NCI-H345 treated with DMSO at 0.1 percent for 48 hours (cell line): Measurements from ENCODE around the gene KRTAP19-8.

Source experiments
- DNase-seq: peaks from one replicate; lab custom pipeline; 2025; ENCODE audit not compliant: unreplicated experiment; lab: John Stamatoyannopoulos, UW

Gene KRTAP19-8, protein sequence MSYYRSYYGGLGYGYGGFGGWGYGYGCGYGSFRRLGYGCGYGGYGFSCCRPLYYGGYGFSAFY

DNA sequence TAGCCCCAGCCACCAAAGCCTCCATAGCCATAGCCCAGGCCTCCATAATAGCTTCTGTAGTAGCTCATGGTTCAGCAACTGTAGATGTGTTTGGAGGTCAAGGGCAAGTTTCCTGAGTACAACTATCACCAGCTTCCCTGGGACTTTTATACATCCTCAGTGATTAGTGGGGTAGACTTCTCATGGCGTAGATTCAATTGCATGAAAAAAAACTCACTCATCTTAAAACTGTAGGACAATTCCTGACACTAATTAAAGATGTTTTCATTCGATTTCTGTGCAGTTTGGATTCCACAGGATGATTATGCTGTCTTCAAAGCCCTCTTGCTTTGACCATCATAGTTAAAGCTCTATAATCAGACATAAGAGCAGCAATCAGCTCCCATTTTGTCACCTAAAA lies at the start of gene KRTAP19-8:
TSS of gene KRTAP19-8 (minus strand) at position 101 of the 400 bp plus-strand sequence. CDS start at position 68, 33 bp downstream.
- DNase-seq, result no peak

DNA sequence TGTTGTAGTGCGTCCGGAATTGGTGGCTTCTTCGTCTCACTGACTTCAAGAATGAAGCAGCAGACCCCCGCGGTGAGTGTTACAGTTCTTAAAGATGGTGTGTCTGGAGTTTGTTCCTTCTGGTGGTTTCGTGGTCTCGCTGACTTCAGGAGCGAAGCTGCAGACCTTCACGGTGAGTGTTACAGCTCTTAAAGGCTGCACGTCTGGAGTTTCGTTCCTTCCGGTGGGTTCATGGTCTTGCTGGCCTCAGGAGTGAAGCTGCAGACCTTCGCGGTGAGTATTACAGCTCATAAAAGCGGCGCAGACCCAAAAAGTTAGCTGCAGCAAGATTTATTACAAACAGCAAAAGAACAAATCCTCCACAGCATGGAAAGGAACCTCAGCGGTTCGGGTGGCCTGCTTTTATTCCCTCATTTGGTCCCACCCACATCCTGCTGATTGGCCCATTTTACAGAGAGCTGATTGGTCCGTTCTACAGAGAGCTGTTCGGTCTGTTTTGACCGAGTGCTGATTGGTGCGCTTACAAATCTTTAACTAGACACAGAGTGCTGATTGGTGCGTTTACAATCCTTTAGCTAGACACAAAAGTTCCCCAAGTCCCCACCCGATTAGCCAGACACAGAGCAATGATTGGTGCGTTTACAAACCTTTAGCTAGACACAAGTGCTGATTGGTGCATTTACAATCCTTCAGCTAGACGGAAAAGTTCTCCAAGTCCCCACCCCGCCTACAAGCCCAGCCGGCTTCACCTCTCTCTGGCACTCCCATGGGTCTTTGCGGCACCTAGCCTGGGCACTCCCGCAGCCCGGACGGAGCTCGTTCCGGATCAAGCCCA lies 49.6 kb upstream of the KRTAP19-8 start:
- DNase-seq, result peak; percentile 8

DNA sequence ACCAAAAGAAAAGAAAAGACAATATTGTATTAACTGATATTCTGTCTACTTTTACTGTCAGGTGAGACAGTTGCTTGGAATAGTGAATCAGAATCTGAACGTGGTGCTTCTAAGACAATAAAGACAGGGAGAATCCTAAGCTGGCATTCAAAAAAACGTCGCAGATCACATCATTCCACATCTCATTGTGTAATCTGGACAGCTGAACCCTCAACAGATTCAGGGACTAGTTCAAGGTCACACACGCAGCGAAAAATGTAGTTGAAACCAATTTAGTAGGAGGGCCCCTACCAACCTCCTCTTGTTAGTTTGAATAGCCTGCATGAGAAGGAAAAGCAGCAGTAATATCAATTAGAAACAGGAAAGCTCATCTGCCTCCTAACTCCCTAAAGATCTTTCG lies 46.4 kb upstream of the KRTAP19-8 start:
- no peak for DNase-seq

DNA sequence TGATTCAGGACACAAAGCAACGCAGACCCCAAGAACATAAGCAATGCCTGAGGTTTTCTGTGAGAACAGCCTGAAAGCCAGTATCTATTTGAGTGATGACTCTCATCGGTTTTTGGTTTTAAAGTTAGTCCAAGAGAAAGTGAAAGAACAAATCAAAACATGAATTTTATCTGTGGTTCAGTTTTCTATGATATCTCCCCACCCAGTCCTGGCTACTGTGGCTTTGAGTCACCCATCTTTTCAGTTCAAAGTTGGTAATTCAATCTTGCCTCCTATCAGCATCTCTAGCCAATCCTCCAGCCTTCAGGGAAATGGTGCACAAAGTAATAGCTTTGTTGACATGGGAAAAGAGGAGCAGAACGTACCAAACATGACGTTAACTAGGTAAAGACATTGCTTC lies 40.5 kb upstream of the KRTAP19-8 start:
- DNase-seq, result no peak

DNA sequence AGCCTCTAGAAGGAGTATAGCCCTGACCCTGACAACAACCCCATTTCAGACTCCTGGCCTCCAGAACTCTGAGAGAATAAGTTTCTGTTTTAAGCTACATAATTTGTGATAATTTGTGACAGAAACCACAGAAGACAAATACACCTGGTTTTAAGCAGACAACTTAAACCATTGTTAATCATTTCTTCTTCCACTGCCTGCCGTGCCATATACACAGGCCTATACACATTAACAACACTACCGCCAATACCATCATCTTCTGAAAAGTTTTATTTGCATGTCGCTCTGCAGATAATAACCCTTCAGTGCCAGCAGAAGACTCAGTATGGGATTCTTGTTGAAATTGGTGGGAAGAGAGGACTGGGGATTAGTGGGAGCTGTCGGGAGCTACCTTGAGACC lies 39.9 kb upstream of the KRTAP19-8 start:
- DNase-seq, result no peak

DNA sequence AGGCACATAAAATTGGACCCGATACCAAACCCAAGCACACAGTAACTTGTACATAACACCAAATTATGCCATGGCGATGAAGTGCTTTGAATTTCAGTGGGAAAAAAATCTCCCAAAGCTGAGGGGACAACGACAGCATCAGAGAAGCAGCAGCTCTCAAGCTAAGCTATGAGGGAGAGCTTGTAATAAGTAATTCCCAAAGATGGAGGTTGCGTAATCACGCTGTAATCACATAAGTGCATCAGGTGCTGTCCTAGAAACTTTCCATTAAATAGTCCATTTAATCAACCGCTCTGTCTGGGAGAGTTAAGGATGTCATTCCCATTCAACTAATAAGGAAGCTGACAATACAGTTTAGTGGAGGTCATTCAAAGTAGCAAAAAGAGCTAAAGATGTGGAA lies 37.6 kb upstream of the KRTAP19-8 start:
- DNase-seq, result no peak

DNA sequence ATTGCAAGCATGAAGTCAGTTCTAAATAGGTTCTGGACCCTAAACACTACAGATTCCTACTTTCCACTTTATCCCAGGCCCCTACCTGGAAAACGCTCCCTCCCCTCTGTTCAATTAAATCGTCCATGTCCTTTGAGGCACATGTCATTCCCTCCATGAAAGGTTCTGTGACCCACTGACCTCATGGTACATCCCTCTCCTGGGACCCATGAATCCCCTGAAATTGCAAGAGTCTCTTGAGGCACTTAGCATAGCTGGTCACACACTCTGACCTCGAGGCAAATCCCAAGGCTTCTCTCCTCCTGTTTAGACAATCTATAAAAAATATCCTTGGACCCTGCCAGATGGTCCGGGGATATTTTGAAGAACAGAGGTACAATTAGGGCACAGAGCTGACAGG lies 34.3 kb upstream of the KRTAP19-8 start:
- DNase-seq, result no peak

DNA sequence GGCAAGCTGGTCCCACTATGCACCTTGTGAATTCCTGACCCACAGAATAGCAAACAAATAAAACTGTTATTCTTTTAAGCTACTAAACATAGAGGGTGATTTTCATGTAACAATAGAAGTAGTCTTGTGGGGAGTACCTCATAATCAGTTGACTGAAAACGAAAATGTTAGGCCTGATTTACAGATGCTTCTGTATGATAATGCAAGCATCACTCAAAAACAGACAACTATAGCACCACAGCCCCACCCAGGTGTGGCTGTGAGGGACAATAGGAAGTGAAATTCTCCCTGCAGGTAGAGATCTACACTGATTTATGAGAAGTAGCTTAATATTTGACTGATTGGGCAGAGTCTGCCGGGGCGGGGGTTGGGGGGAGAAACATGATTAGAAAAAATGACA lies 26.5 kb upstream of the KRTAP19-8 start:
- DNase-seq, result no peak

DNA sequence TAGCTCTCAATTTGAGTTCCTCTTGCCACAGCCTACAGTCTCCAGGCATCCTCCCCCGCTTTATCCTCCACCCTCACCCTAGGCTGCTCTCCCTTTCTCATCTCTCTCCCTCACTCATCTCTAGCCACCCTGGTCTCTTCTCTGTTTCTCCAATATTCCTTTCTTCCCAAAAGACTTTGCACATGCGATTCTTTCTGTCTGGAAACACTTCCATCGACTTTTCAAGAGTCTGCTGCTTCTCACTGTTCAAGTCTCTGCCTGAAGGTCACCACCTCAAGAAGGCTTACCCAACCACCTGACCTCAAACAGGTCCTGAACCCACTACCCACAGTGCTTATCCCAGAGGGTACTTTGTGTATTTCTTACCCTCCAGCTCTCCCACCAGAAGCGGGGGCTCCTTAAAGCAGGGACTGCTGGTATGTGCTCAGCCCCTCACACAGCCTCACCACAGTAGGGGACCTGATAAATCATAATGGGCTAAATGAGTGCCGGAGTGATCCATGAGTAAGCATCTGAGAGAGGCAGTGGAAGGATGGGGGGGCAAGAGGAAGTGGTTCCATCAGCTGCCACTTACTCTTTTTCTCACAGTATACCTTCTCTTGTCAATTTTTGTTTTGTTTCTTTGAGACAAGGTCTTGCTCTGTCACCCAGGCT lies 14.3 kb upstream of the KRTAP19-8 start:
- no peak for DNase-seq

DNA sequence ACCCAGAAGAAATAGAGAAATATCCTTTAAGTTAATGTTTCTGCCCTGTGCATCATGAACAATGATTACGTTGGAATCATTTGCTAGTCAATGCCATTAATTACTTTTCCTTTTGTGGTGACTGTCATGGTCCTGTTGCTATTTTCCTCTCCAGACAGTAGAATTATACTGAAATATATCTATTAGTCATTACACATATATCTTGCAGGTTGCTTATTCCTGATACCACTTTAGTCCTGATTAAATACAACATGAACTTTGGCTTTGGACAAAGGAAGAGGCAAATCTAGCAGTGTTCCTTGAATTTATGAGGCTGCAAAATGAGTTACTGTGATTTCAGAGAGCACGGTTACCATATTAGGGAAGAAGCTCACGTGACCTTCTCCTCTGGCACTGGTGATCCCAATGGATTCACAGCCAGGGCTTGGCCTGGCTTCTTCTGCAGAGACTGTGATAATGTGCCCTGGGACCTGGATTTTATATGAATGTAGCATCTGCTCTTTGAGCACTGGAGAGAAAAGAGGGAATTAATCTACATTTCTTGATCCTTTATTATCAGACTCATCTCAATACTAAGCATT lies 12.4 kb upstream of the KRTAP19-8 start:
- DNase-seq, result no peak

DNA sequence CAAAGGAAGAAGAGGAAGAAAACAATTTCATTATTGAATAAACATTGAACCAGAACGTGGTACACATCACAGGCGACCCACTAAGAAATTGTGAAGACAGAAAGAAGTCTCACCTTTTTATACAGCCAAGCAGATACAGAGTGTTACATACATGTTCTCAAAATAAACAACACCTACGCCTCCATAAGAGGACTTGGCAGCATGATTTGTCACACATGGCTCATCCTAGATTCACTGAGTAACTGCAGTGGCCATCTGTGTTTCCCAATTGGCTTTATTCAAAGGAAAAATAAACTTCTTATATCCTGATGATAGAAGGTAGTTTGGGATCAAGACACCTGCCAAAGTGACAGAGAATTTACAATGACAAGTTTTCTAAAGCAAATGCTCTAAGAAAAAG lies 7.6 kb upstream of the KRTAP19-8 start:
- DNase-seq, result no peak

DNA sequence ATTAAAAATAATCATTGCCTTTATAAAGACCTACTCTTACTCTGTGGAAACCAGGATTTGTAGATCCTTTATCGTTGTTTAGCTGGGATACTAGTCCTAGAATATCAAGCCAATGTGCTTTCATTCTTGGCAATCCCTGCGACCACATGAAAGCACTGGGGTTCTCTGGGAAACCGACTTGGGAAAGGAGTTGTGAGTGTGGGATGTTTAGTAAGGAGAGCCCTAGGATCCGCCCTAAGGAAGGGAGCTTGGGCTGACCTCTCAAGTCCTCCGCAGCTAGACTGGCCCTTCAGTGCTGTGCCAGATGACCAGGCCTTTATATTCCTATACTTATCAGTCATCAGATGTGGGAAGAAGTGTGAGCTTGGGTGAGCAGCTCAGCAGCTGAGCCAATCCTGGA lies 5.2 kb upstream of the KRTAP19-8 start:
- DNase-seq, result no peak

DNA sequence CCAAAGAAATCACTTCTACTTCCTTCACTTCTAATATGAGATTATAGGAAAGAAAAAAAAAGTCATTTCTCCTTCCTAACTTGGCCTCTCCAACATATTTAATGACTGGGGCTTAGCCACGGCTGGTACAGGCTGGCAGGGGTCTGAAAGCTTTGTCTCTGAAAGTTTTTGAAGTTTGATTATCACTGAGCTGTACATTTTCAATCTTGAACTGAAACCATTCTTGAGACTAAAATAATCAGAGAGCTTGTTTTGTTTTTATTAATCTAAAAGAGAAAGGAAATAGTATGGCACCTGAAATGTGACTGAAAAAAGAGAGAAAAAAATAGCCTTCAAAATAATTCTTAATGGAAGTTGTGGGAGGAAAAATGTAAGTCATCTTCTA lies 3.8 kb upstream of the KRTAP19-8 start:
- no peak for DNase-seq

DNA sequence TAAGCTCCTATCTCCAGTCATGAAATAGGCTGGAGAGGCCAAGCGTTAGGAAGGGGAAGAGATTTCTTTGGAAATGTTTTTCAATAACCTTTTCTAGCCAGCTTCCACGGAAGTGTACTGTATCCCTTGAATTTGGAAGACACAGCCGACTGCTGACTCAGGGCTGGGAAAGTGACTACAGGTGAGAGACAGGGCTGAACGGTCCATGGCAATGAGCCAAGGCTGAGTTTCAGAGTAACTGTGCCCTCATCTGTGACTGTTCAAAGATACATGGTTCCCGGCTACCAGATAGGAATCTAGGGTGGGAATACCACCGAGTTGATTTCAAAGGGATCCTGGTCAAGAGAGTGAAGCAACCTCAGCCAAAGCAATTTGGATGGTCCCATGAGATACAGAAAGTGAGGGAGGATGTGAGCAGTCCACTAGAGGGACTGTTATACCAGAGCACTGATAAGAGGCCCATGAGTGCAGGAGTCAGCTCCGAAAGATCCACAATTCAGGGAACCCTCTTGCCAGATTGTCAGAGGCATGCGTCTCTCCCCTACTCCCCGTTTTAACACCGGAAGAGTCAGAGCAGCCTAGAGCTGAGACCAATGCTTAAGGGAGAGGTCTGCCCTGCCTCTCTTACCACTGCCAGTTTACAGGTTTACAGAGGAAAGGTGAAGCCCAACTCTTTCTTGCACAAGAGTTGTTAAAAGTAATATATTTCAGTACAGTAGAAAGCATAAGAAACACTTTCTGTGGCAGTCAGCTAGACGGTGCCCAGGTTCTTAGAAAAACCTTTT lies 3.2 kb upstream of the KRTAP19-8 start:
- DNase-seq, result no peak

DNA sequence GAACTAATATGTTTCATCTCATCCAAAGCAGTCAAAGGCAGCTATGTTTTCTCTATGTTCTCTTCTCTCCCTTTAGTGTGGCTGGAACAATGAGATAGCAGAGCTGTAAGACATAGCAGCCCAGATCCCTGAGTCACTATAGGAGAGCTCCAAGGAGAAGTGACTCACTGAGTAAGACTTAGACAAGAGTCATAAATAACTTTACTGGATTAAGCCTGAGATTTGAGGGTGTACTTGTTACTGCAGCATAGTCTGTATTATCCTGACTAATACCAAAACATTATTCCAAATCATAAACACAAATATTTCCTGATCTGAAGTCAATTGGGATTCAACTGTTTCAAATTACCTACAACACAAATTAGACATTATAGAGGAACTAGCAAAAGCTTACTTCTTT lies 3.9 kb downstream of the KRTAP19-8 start:
- no peak for DNase-seq

DNA sequence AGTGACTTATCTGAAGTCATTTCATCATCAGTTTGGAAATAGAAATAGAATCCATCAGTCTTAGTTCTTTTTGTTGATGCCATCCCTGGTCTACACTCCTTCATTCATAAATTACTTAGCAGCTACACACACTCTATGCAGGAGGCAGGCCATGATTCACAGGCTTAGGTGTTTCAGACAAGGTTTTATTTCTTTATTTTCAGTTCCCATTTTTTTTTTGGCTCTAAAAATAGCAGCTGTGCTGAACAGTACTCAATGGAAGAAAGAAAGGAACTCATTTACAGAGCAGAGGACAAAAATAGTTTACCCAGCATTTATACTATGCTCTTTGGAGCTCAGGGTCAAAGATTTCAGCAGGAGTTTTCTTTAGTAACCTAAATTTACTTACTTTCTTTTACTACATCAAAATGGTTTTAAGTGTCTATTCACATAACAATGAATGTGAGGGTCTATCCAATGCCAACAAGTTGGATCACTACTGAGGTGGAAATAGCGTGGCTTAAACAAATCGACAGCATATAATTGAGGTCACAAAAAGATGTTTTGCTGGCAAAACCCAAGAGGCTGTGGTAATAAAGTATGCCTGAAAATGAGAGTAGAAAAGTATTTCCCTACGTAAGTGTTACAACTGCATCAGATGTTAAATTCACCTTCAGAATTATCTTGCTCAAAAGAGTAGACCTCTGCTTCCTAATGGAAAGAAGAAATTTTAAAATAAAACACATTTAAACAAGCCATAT lies 7.7 kb downstream of the KRTAP19-8 start:
- DNase-seq, result no peak

DNA sequence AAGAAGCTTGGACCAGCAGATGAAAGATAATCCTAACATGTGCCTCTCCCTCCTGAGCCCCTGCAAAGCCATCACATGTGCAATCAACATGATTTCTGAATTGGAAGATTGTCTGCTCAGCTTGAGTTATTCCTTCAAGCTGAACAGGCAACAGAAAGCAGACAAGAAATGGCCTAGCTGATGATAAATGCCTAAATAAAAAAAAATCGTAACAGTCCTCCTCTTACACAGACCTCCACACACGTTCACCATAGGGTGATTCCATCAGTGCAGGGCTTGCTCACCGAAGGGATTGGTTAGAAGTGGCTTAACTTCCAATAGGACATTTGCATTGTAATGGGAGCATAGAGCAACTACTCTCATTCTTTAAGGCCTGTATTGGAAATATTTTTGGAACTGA lies 14.6 kb downstream of the KRTAP19-8 start:
- DNase-seq, result no peak

DNA sequence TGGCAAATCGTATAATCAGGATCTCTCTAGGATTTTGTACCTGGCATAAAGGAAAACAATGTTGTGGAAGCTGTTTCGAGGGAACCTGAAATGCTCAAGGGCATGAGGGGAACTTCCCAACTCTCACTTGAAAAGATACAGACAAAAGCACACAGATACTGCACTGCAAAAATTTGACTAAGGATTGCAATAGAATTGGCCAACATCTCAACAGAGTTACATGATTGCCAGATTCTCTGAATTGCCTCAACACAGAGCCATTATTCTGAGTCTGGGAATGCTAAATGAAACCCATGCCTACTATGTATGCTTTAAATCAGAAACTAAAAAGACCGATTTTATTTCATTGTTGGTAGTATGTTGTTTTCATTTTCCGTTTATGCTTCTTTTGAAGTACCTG lies 16.0 kb downstream of the KRTAP19-8 start:
- DNase-seq, result no peak

DNA sequence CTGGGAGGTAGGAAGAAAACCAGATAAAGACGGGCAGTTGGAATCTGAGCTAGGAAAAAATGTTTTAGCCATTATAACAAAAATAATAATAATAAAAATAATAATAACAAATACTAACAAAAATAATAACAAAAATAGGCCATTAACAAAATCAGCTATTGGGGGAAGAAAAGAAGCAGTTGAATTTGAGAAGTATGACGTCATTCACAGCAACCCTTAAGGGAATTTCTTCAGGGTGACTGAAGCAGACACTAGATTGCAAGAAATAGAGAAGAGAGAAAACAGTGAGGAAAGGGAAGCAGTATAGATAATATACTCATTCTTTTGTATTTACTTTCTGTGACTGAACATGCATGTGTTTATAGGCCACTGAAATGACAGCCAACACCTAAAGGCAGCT lies 20.0 kb downstream of the KRTAP19-8 start:
- DNase-seq, result no peak

DNA sequence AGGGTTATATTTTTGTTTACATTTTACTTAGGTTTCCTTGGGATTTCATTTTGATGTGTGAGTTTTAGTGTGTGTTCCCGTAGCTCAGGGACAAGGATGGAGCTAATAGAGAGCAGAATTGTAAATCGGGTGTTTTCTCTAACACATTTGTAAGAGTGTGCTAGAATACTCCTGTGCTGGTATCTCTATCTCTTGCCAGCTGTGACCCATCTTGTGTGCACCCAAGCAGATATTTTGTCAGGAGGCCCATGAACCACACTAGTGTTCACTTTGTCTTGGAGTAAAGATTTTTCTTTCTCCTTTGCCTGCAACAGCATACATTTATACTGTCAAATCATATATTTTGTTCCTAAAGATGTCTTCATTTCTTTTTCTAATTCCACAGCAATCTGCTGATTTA lies 23.4 kb downstream of the KRTAP19-8 start:
- DNase-seq, result no peak
